ENCODE data around the gene MRM2.

The MRM2 gene

DNA sequence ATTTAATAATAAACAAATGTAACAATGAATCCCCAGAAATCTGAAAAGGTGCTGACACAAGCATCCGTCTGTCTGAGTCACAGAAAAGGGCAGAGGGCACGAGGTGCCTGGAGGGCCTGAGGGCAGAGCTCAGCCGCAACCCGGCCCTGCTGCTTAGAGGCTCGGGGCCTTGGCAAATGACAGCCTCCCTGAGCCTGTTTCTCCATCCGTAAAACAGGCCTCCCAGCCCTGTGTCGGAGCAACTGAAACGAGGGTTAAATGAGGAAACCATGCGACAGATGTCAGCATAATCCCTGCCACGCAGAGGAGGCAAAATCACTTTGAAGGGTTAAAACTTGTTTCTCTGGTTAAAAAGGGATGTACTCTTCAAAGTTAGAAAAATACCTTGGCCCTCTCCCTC lies 24.9 kb upstream of the MRM2 start:
- no peak for DNase-seq (ENCODE audit: low spot score)

DNA sequence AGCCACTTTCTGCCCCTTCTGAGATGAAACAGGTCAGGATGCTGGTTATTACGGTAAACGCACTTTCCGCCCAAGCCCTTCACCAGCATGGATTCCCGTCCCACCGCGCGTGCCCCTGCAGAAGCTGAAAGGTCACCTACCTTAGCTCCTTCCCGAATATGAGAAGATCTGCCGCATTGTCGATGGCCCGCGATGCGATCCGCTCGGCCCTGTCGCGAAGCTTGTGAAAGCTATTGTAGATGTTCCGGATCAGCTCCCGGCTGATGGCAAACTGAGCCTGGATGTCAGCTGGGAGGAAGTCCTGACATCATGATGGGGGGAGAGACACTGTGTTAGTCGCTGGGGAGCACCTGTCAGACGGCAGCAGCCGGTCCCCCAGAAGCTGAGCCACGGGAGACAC lies 22.2 kb upstream of the MRM2 start:
- no peak for DNase-seq (ENCODE audit: low spot score)

DNA sequence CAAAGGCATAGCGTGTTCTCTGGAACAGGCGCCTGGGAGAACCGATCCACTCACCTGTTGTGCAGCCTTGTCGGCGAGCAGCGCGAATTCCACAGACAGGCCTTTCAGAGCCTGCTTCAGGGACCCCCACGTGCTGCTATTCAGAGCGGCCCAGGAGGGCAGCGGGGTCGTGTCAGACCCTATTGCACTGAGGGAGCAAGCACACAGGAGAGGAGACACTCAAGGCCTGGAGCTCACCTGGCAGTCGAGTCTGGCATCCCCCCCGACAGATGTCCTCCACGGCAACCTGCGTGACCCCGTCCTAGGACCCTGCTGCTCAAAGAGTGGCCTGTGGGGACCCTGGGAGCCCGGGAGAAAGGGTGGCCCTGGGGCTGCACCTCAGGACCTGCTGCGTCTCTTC lies 21.2 kb upstream of the MRM2 start:
- DNase-seq (ENCODE audit: low spot score), result no peak

DNA sequence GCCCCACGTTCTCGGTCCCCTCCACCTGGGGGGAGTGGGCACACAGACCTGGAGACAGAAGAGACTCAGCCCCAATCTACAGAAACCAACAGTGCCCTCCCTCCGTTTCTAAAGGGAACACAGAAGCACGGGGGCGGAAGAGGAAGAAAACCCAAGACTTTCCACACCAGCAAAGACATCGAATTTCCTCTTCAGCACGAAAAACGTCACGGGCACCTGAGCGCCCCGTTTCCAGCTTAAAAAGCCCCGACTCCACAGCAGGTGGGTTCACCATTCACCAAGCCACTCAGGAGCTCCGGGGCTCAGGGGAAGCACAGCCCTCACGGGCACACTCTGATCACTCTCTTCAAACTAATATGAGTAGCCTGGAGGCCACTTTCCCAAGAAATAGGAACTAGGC lies 19.6 kb upstream of the MRM2 start:
- DNase-seq (ENCODE audit: low spot score), result no peak

DNA sequence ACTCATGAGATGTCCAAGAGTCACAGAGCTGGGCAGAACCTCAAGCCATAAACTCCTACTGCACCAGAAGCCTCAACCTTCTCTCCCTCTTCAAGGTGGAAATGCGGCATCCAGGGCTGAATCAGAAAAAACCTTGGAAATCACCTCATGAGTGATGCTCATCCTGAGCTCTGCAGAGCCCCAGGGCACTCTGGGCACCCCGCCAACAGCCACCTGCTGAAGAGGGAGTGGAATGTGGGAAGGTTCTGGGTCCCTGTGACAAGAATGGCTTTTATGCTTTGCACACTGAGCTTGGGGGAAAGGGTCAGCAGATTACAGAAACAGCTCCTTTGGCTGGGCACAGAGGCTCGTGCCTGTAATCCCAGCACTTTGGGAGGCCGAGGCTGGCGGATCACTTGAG lies 18.8 kb upstream of the MRM2 start:
- DNase-seq (ENCODE audit: low spot score), result no peak

DNA sequence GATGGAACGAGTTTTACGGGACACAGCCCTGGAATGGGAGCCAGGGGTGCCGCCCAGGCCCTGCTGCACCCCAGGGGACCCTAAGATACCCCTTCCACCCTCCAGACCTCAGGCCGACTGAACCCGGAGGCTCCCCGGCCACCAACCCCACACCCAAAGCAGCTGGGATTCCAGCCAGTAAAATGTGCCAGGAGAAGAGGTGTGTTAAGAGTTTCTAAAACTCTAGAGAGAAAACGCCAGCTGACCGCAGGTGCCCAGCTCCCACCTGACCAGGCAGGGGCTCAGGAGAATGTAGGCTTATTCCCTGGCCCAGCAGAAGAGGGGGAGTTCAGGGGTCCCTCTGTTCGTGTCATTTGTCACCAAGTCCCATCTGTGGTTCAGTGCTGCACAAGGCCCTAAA lies 17.5 kb upstream of the MRM2 start:
- no peak for DNase-seq (ENCODE audit: low spot score)

DNA sequence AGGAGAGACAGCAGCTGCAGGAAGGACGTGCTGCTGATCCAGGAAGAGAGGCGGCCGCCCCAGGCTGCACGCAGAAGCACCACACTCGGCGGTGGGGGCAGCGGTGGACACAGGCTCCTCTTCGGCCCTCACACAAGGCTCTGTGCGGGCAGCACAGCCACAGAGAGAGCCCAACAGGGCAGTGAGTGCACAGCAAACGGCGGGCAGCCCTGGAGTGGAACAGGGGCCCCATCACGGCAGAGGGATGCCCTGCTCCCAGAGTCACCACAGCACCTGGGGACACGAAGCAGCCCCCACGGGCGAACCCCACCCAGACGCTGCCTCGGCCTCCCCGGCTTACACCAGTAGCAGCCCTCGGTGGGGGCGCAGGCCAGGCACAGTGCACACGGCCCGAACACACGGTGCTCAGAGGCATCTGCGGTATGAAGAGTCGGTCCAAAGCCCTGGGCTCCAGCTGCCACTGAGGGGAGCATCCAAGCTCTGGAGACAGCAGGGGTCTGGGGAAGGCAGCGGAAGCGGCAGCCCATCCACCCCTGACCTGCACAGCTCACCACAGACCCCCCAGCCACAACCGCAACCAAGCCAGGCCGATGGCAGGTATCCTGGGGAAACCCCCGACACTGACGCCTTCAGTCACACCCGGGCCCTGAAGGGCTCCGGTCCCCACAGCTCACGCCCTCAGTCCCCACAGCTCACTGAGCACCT lies 16.8 kb upstream of the MRM2 start:
- DNase-seq (ENCODE audit: low spot score), result no peak

DNA sequence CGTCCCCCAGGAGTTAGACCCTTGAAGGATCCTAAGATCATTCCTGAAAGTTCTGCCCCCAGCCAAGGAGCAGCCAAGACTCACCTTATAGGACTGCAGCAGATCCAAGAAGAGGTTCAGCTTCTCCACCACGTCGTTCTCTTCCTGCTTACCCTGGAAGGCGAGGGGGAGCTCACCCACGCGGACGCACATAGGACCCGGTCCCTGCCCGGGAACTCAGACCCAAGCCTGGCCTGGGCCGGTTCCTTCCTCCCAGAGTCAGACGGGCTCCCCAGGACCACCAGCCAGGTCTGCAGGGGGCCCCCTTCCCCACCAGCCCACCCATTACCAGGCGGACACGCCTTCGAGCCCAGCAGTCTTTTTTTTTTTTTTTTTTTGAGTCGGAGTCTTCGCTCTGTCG lies 15.6 kb upstream of the MRM2 start:
- no peak for DNase-seq (ENCODE audit: low spot score)

DNA sequence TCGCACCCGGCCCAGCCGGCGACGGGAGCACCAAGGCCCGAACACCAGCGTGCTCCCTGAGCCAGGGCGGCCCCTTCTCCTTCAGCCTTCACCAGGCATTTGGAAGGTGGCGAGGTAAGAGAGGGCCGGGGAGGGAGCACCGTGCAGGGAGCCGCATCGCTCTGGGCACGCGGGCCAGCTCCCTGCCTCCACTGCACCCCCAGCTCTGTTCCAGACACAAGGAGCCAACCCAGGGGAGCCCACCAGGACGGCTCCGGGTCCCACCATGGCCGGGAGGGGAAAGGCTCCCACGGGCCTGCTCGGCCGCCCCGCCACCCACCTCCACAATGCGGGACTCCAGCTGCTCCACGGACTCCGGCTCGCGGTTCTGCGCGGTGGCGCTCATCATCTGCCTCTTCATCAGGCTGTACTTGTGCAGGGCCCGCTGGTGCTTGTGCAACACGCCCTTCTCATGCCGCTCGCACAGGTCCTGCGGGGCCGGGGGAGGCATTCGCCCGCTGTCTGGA lies 15.1 kb upstream of the MRM2 start:
- no peak for DNase-seq (ENCODE audit: low spot score)

DNA sequence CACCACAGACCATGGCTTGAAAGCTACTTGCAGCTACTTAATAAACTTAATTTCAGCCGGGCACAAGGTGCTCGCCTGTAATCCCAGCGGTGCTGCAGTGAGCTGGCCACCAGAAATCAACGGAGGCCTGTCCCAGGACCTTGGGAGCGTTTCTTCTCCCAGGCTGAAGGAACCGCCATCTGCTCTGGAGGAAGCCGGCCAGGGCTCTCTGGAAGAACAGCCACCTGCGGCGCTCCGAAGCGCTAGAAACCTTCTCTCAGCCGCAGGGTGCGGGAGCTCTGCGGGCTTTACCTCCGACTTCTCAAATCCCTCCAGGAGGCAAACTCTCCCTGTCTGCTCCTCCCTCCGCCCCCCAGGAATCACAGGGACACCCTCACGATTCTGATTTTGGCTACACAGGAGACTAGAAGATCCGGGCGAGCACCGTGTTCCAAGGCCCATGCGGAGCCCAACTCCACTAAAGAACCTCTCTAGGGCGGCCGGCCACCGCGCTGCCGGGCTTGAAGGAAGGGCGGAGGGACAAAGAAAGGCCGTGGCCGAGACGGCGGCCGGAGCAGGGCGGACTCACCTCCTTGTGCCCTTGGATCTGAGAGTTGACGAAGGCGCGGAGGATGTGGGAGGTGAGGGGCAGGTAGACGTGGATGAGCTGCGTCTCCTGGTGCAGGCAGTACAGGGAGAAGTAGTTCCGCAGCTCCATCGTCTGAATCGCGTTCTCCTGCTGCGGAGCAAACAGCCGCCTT lies 14.5 kb upstream of the MRM2 start:
- DNase-seq (ENCODE audit: low spot score), result no peak

DNA sequence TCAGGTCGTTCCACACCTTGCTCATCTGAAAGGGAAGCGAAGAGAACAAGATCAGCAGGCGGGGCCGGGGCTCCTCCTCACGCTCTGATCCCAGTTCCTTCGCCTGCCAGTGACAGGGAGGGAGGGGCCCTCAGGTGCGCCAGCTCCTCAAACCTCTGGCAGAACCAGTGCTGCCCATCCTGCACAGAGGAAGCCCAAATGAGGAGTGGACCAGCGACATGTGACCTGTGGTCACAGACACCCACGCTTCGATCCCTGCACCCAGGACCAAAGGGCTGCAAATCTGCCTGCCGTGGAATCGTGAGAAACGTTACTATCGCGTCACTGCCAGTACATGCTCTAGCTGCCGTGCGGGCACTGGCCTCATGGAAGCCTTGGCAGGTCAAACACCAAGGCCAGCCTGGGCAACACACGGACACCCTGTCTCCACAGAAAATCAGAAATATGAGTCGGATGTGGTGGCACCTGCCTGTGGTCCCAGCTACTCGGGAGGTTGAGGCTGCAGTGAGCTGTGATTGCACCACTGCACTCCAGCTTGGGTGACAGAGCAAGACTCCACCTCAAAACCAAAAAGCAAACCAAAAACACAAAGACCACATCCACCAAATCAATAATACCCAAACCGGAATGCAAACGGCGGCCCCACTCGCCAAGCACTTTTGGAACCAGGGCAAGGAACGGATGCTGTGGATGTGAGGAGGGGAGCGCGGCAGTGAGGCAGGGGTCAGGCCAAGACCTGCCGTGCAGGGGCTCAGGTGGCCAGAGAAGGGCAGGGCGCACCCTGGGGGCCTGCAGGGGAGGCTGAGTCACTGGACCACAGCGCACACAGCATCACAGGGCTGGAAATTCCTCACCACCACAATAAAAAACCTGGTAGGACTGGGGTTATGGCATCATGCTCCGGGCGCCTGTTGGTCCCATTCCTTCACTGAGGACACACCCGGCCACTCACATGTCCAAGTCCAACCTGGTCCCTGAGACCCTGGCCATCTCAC lies 13.4 kb upstream of the MRM2 start:
- DNase-seq (ENCODE audit: low spot score), result no peak

DNA sequence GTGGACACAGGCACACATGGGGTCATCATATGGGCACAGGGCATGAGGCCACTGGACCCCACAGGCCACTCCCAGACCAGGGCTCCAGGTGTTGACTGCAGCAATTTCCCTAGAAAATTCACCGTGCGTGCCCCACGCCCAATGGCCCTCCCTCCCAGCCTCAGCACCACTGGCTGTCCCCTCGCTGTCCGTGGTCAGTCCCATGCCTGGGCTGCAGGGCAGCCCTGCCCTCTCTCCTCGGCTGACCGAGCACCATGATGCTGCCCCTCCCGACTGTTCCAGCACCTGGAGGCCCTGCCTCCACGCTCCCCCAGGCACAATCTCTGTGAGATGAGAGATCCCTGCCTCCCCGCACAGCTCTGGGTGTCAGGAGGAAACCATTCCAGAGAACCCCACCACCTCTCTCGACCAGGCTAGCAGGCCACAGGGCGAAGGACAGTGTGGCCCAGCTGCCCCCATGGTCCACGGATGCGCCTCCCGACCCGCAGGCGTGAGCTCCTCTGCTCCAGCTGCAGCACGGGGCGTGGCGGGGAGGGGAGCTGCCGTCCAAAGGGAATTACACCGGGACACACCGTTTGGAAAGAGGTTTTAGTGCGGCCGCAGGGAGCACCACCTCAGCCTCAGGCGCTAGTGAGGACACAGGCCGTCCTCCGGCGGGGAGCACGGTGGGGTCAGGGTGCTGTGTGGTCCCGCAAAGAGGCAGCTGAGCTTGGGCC lies 12.6 kb upstream of the MRM2 start:
- no peak for DNase-seq (ENCODE audit: low spot score)

DNA sequence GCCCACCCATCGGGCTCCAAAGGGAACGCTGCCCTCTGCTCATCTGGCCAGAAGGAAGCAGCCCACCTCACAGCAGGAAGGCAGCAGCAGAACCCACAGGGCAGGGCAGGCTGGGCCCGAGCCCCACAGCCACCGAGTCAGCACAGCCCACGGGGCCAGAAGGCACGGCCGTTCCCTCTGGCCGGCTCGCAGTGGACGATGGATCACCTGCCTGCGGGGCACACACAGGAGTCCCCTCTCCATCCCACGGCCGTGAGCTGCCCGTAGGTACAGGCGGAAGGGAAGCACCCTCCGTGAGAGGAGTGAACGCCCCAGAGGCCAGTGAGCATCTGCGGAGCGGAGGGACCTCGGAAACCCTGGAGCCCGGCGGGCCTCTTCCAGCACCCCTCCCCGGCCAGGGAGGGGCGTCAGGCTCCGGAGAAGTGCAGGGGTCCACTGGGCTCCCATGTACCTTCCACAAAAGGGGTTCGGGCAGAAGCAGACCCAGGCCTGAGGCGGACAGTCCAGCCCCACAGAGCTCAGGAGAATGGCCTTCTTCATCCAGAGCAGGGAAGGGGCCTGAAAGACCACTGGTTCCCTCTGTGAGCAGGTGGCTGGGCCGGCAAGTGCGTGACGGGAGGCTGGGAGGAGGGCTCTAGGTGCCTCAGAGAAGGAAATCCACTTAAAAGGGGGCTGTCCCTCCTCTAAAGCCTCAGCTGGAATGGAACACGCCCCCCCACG lies 11.7 kb upstream of the MRM2 start:
- no peak for DNase-seq (ENCODE audit: low spot score)

DNA sequence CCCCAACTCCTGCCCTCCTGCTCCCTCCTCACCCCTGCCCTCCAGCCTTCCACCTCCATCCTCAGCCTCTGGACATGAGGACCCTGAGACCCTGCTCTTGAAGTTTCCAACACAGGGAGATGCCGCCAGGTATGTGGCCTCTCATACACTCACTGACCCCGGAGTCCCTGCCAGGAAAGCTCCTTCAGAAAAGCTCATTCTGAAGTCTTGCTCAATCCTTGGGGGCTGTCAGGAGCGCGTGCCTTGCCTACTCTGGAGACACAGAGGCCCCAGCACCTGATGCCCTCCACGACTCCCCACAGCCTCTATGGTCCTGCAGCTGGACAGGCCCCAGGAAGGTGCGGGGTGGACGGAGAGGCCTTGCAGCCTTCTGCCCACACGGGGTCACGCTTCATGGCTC lies 11.0 kb upstream of the MRM2 start:
- DNase-seq (ENCODE audit: low spot score), result no peak

DNA sequence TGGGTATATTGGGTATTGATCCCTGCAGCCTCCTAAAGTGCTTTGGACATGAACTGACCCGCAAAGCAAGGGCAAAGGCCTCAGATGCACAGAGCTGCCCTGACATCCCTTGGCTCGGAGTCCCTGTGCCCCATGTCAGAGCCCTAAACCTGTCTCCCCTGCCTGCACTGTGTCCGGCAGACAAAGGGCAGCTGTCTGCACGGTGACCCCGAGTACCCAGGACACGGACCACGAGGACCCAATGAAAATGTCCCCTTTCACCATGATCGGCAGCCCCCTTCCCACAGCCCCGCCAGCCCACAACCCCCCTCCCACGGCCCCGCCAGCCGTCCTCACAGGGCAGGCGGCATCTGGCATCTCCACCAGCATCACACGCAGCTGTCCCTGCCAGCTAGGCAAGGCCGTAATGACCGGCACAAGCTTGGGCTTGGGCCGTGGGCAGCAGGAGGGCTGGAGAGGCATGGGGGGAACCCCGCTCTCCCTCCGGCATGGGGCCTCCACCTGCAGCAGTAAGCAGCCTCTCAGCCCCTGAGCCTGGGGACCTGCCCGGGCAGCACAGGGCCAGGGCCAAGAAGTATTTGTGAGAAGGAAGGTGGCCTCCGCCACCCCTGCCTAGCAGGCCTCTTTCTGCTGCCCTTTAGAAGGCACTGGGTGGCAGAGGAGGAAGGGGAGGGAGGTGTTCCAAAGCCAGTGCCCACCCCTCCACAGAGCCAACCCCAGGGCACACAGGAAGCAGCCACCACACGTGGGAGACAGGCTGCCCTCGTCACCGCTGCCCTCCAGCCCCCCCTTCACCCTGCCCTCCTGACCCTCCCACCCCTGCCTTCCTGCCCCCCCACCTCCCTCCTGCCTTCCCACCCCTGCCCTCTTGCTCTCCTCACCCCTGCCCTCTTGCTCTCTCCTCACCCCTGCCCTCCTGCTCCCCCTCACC lies 10.1 kb upstream of the MRM2 start:
- DNase-seq (ENCODE audit: low spot score), result no peak

DNA sequence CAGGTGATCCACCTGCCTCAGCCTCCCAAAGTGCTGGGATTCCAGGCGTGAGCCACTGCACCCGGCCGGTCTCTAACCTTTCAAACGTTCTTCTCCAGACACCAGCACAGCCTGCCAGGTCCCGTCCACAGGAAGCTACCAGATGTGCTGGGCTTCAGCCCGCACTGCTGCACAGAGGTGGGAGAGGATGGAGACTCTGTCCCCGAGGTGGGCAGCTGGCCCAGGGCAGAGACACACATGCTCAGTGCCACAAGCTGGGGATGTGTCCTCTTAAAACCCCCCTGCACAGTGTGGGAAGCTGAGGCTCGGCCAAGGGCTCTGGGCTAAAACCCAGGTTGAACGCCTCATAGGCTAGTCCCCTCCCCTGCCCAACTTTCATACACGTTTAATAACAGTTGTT lies 9.4 kb upstream of the MRM2 start:
- no peak for DNase-seq (ENCODE audit: low spot score)

DNA sequence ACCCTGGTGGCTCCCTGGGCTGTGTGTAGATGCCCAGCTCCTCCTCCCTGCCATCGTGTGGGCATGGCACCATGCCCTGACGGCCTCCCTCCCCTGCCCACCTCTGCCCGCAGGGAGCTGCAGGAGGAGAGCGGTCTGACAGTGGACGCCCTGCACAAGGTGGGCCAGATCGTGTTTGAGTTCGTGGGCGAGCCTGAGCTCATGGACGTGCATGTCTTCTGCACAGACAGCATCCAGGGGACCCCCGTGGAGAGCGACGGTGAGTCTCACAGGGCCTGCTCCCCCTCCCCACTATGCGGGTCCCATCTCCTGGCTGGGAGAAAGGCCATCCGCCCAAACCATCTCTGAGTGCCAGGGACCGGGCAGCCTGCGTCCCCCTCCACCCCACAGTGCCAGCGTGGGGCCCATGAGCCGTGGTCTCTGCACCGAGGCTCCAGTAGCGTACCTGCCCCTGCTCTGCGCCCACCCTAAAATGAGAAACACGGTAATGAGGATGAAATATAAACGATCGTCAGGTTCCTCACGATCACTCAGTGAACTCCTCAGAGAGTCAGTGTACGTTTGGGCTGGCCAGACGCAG lies 7.8 kb upstream of the MRM2 start:
- DNase-seq (ENCODE audit: low spot score), result no peak

DNA sequence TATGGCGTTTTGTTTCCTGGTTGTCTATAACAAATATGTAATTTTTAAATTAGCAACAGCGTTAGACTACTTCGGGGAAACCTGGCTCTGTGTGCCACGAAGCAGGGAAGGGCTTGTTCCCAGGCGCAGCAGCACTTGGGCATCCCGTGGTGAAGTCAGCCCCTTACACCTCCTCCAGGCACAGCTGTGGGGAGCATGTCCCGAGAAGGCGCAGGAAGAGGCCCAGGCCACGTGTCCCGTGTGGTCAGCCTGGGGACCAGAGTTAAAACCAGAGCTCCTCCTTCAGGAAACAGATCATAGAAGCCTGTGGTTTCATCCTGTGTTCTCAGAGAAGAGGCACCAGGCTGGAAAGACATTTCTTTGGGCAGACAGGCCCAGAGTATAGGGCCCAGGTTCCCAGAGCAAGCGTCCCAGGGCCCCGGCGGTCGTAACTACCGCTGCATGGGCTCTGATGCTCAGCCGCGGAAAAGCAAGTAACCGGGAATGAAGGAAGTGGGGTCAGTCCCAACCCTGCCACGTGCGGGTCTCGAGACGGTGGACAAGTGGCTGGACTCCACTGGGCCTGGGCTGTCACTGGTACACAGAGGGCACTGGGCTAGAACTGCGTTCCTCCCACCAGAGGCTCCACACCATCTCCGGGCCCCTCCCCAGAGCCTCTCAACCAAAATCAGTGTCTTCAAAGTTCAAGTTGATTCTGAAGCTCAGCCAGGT lies 7.1 kb upstream of the MRM2 start:
- peak; percentile 85 for DNase-seq (ENCODE audit: low spot score)

Data from left forelimb (tissue), 1 donor.